NCI-H2107 treated with DMSO at 0.1 percent for 48 hours (cell line): ENCODE measurements around the gene ETNK1.
"Not testable (repeated sequence)": the region's sequence is repeated elsewhere in the genome, so short reads cannot be mapped to it uniquely, and the experiment has no call there.

Source experiments
- DNase-seq: peaks from one replicate; lab custom pipeline; 2025; ENCODE audit not compliant: unreplicated experiment; lab: John Stamatoyannopoulos, UW

Gene ETNK1, protein sequence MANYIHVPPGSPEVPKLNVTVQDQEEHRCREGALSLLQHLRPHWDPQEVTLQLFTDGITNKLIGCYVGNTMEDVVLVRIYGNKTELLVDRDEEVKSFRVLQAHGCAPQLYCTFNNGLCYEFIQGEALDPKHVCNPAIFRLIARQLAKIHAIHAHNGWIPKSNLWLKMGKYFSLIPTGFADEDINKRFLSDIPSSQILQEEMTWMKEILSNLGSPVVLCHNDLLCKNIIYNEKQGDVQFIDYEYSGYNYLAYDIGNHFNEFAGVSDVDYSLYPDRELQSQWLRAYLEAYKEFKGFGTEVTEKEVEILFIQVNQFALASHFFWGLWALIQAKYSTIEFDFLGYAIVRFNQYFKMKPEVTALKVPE

DNA sequence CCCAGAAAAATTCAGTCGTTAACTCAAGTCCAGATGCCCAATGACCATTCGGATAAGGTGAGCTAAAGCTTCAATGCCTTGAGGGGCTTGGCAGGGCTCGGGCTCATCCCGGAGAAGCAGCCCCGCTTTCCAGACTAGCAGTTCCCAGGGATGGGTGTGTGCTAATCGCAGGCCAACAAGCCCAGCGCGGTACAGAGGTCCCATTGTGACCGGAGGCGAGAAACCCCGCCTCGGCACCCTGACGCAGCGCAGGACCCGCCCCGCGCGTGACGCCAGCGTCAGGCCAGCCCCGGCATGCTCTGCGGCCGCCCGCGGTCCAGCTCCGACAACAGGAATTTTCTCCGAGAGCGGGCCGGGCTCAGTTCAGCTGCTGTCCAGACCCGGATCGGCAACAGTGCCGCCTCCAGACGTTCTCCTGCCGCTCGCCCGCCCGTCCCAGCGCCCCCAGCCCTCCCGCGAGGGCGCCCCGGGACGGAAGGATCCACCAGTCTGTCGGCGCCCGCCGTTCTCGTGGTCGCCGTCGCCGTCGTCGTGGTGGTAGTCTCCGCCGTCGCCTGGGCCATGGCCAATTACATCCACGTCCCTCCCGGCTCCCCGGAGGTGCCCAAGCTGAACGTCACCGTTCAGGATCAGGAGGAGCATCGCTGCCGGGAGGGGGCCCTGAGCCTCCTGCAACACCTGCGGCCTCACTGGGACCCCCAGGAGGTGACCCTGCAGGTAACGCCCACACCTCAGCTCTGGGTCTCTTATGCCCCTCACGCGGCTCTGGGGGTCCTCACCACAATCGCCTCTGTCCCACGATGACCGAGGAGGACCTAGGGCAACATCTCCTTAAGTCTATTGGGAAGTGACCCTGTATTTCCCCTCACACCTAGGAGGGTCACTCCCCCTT, at the start of gene ETNK1:
Gene ETNK1 (plus strand): TSS at position 302 of the 892 bp plus-strand sequence. CDS start 260 bp downstream, at position 562.
- DNase-seq = peak; percentile 77

GRCh38 chr12:22576065-22576464, 48.9 kb upstream of the ETNK1 start:
- no peak for DNase-seq

GRCh38 chr12:22576473-22576872, 48.5 kb upstream of the ETNK1 start:
- DNase-seq = no peak

GRCh38 chr12:22577667-22578066, 47.3 kb upstream of the ETNK1 start:
- DNase-seq = no peak

DNA sequence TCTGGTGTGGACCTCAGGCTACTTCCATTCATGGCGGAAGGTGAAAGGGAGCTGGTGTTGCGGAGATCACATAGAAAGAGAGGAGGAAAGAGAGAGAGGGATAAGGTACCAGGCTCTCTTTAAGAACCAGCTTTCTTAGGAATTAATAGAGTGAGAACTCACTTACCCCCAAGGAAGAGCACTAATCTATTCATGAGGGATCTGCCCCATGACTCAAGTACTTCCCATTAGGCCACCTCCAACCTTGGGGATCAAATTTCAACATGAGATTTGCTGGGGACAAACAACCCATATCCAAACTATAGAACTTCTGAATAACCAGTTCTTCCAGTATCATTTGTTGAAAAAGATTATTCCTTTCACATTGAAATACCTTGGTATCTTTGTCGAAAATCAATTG, 46.6 kb upstream of the ETNK1 start:
- no peak for DNase-seq

DNA sequence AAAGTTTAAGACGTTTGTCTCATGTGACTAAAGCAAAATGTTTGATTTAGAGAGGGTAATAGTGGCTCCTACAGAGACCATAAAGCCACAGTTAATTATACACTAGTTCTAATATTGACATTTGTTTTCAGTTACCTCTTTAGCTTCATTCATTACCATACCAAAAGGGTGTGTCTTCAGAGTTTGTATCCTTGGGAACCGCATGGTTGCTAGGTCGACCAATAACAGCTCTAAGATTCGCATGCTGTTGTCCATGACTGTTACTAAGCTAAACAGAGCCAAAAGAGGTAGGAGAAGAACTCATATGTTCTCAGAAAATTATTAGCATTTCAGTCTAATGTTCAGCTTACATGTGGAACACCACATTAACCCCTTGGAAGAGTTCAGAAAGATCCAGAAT, 36.2 kb upstream of the ETNK1 start:
- DNase-seq = no peak

DNA sequence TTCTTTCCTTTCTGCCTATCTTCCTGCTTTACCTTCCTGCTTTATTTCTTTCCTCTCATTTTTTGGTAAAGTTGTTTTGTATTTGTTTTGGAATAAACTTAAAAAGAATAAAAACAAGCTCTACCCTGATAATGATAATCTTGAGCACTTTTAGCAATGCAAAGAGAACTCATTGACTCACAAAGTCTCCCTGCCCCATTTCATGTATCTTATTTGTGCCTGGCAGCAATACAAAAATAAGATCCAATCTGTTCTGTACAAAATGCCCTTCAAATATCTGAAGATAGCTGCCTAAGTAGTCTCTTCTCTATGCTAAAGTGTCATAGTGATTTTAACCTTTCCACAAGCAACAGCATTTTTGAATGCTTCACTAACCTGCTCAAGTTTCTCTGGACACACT, 31.1 kb upstream of the ETNK1 start:
- no peak for DNase-seq

- DNase-seq = not testable (repeated sequence)
These were observed 27.4 kb upstream of the ETNK1 start for GRCh38 chr12:22597539-22597938.

DNA sequence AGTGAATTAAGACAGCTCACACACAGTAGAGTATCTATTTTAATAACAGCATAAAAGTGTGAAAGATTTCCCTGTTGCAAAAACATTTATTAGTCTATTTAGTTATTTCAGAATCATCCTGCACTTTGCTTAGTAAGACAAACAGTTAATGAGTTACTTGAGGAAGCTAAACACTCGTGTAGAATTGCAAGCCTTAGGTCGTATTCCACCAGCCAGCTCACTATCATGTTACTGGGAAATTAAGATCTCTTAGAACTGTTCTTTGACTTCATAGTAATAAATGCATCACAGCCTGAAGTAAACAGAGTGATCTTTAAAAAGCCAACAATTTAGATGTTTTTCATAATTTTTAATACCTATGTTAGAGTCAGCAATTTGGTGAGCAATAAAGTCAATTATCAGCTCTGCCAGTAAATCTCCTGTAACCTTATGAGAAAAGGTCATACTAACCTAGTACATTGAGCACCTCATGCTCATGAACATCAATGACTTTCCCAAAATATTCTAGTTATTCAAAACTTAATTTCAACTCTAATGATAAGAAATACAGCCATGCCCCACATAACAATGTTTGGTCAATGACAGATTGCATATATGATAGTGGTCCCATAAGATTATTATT, 26.7 kb upstream of the ETNK1 start:
- peak; percentile 12 for DNase-seq

- DNase-seq = no peak
These were observed 26.2 kb upstream of the ETNK1 start for GRCh38 chr12:22598763-22599161.

GRCh38 chr12:22600181-22600580, 24.8 kb upstream of the ETNK1 start:
- no peak for DNase-seq

GRCh38 chr12:22609501-22609900, 15.5 kb upstream of the ETNK1 start:
- peak; percentile 40 for DNase-seq

GRCh38 chr12:22610131-22610530, 14.8 kb upstream of the ETNK1 start:
- no peak for DNase-seq

DNA sequence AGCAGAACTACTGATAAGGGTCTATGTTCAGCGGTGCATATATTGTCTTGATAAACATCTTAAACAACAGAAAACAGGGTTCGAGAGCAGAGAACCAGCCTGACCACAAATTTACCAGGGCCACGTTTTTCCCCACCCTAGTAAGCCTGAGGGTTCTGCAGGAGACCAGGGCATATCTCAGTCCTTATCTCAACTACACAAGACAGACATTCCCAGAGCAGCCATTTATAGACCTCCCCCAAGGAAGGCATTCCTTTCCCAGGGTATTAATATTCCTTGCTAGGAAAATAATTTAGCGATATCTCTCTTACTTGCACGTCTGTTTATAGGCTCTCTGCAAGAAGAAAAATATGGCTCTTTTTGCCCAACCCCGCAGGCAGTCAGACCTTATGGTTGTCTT, 12.1 kb upstream of the ETNK1 start:
- not testable (repeated sequence) for DNase-seq

- no peak for DNase-seq
These were observed 8.9 kb upstream of the ETNK1 start for GRCh38 chr12:22615963-22616501.

GRCh38 chr12:22617630-22618029, 7.3 kb upstream of the ETNK1 start:
- DNase-seq = no peak

- no peak for DNase-seq
These were observed 462 bp upstream of the ETNK1 start for GRCh38 chr12:22624548-22624869.

DNA sequence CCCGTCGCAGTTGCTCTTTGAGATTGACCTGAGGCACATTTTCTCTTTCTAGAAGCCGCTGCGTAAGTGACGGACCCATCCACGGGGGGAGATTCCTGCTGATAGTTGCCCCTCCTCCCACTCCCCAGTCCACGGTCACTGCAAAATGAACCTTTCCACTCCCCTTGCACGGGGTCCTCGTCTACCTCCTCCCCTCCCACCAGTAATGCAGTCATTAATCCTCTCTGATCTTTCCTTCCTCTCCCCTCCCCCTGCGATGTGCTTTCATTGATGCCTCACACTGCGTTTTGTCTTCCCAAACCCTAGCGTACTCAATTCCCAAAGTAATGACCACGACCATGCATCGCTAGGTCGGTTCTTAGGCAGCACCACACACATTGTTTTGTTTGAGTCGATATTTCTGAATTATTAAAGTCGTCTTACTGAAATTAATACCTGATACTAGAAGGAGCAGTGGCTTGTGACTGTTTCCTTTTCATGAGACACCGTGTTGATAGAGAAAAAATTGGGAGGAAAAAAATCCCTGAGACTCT, 857 bp downstream of the ETNK1 start:
- DNase-seq = peak; percentile 54

- DNase-seq = peak; percentile 23
These were observed 1.4 kb downstream of the ETNK1 start for GRCh38 chr12:22626406-22626805.

DNA sequence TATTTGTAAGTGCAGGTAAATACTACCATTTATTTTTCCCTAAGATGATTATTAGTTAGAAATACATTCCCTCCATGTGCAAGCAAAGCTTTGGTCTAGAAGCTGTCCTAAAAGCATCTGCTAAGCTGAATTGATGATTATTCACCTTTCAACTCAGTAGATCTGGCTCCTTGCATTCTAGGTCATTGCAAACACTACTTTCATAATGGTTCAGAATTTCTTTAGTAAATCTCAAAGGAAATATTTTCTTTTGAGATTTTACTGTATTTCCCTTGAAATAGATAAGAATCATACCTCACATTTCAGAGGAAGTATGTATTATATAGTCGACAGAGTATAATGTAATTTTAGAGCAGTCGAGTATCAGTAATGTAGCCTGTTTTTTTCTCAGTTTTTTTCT, 2.4 kb downstream of the ETNK1 start:
- no peak for DNase-seq

DNA sequence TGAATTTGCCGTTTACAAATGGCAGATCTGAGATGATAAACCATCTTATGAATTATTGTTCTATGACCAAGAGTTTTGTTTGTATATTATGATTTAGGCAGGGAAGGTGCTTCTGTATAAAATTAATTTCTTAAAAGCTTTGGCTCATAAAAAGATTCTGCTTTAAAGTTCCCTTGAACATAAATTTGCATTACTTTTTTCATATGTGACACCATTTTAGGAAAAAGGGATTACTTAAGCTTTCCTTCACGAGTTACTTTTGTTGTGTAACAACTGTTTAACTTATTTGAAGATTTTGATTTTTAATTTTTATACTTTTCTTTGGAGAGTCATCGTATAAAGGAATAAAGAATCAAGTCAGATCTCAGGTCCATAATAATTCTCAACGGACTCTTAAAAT, 3.3 kb downstream of the ETNK1 start:
- DNase-seq = no peak
